Liver (tissue), 9 donors: ENCODE data around the gene DPY19L3. TPM values are rescaled to one million over a fixed set of nuclear protein-coding genes. Genes with fewer than 3 reads are reported as not detected.

ENCODE experiments used
- DNase-seq: peaks from one replicate; pipeline ENCODE4 v3.0.0-alpha.2; 2017; ENCODE audit warnings: low spot score
- H3K27ac ChIP-seq, 2 donors: one replicate each; pipeline ENCODE4 v1.7.0; 2013; ENCODE audit warnings: inconsistent platforms in 2 of 2, low read length in 2 of 2, control low read depth in 1 of 2, low read depth in 1 of 2, mild to moderate bottlenecking in 1 of 2
- H3K27me3 ChIP-seq, 4 donors: one replicate each; pipeline versions ENCODE4 v1.6.1 to v1.7.0; 2013; ENCODE audit warnings: low read length in 3 of 4, inconsistent platforms in 1 of 4, mild to moderate bottlenecking in 1 of 4, moderate library complexity in 1 of 4; ENCODE audit not compliant: control insufficient read depth in 4 of 4, insufficient read depth in 4 of 4
- H3K36me3 ChIP-seq, 4 donors: one replicate each; pipeline versions ENCODE4 v1.6.1 to v1.7.0; 2013; ENCODE audit warnings: low read length in 3 of 4, mild to moderate bottlenecking in 3 of 4, low read depth in 1 of 4, moderate library complexity in 1 of 4; ENCODE audit not compliant: control insufficient read depth in 4 of 4, insufficient read depth in 3 of 4
- H3K4me1 ChIP-seq, 4 donors: one replicate each; pipeline versions ENCODE4 v1.6.1 to v1.7.0; 2013; ENCODE audit warnings: low read length in 3 of 4, mild to moderate bottlenecking in 3 of 4, moderate library complexity in 1 of 4; ENCODE audit not compliant: control insufficient read depth in 4 of 4, insufficient read depth in 4 of 4
- H3K4me3 ChIP-seq, 3 donors: one replicate each; pipeline versions ENCODE4 v1.6.1 to v1.7.0; 2013; ENCODE audit warnings: low read length in 3 of 3, control low read depth in 1 of 3, low read depth in 1 of 3, mild to moderate bottlenecking in 1 of 3
- H3K9ac ChIP-seq, 2 donors: one replicate each; pipeline ENCODE4 v1.7.0; 2013; ENCODE audit warnings: low read length in 2 of 2, mild to moderate bottlenecking in 2 of 2, moderate library complexity in 2 of 2, control low read depth in 1 of 2, low read depth in 1 of 2
- H3K9me3 ChIP-seq, 4 donors: one replicate each; pipeline versions ENCODE4 v1.6.1 to v1.7.0; 2013; ENCODE audit warnings: low read length in 3 of 4; ENCODE audit not compliant: control insufficient read depth in 4 of 4
- ATF3 ChIP-seq: IDR thresholded peaks from 2 replicates; pipeline ENCODE4 v1.6.1; 2016; ENCODE audit warnings: antibody characterized with exemption
- CTCF ChIP-seq: fragments of 150-350 bp; IDR thresholded peaks from 2 replicates; pipeline ENCODE4 v1.5.1; 2017; ENCODE audit warnings: improper control_type of control experiment, low read depth, low read length; ENCODE audit not compliant: missing input control
- EGR1 ChIP-seq, 2 donors: IDR thresholded peaks; 2 replicates each; pipeline ENCODE4 v1.6.1; 2016 to 2018; ENCODE audit warnings: antibody characterized with exemption in 2 of 2, low read depth in 2 of 2
- FOXA1 ChIP-seq: IDR thresholded peaks from 2 replicates; pipeline ENCODE4 v1.6.1; 2016; ENCODE audit warnings: antibody characterized with exemption
- FOXA2 ChIP-seq: IDR thresholded peaks from 2 replicates; pipeline ENCODE4 v1.6.1; 2016; ENCODE audit warnings: antibody characterized with exemption
- GABPA ChIP-seq, 2 donors: IDR thresholded peaks in 1 of 2; conservative IDR thresholded peaks in 1 of 2; 2 replicates each; pipeline ENCODE4 v1.6.1; 2016; ENCODE audit warnings: antibody characterized with exemption in 2 of 2, mild to moderate bottlenecking in 1 of 2, moderate library complexity in 1 of 2
- HNF4A ChIP-seq, 2 donors: conservative IDR thresholded peaks; 2 replicates each; pipeline ENCODE4 v1.6.1; 2016; ENCODE audit warnings: antibody characterized with exemption in 2 of 2, mild to moderate bottlenecking in 2 of 2
- HNF4G ChIP-seq: IDR thresholded peaks from 2 replicates; pipeline ENCODE4 v1.6.1; 2016; ENCODE audit warnings: antibody characterized with exemption
- JUND ChIP-seq, 2 donors: IDR thresholded peaks; 2 replicates each; pipeline ENCODE4 v1.6.1; 2016; ENCODE audit warnings: antibody characterized with exemption in 2 of 2
- NR2F2 ChIP-seq: IDR thresholded peaks from 2 replicates; pipeline ENCODE4 v1.6.1; 2016; ENCODE audit warnings: antibody characterized with exemption
- RAD21 ChIP-seq, 2 donors: IDR thresholded peaks; 2 replicates each; pipeline ENCODE4 v1.6.1; 2016; ENCODE audit warnings: antibody characterized with exemption in 2 of 2, mild to moderate bottlenecking in 2 of 2
- REST ChIP-seq: IDR thresholded peaks from 2 replicates; pipeline ENCODE4 v1.6.1; 2016; ENCODE audit warnings: antibody characterized with exemption, mild to moderate bottlenecking
- RXRA ChIP-seq, 2 donors: IDR thresholded peaks; 2 replicates each; pipeline ENCODE4 v1.6.1; 2017 to 2018; ENCODE audit warnings: antibody characterized with exemption in 2 of 2, mild to moderate bottlenecking in 1 of 2
- SP1 ChIP-seq: IDR thresholded peaks from 2 replicates; pipeline ENCODE4 v1.6.1; 2018; ENCODE audit warnings: antibody characterized with exemption, mild to moderate bottlenecking
- TAF1 ChIP-seq: conservative IDR thresholded peaks from 2 replicates; pipeline ENCODE4 v1.6.1; 2016; ENCODE audit warnings: antibody characterized with exemption, mild to moderate bottlenecking
- YY1 ChIP-seq: IDR thresholded peaks from 2 replicates; pipeline ENCODE4 v1.6.1; 2016; ENCODE audit warnings: antibody characterized with exemption, mild to moderate bottlenecking
- WGBS: extraction: QIAGEN DNeasy Blood & Tissue Kit; methylation state at CpG from one replicate; pipeline ENCODE4 v1.1.7; 2013; 5-methylcytosine and 5-hydroxymethylcytosine counted together
- polyA plus RNA-seq, 2 donors: library from polyadenylated mRNA; stranded (reverse) in 1 of 2; unstranded in 1 of 2; fragments of 200-250 nt in 1 of 2; fragments of >200 nt in 1 of 2; fragmentation: Nextera tagmentation in 1 of 2; extraction: Ambion mirVana in 1 of 2; gene quantifications; one replicate each; pipeline versions ENCODE4 v1.2.1 to v1.2.3, GENCODE V29; 2013 to 2015
- total RNA-seq, 2 donors: library from RNA; depleted of rRNA; stranded (reverse); fragments of >200 nt; gene quantifications; one replicate each; pipeline ENCODE4 v1.2.3, GENCODE V29; 2014
- donor health status: healthy.
- donor health status: healthy.
- donor health status: healthy.
- donor health status: healthy.
- donor health status: healthy.

Gene DPY19L3
- total and polyA plus RNA-seq, 4 donors: 2.7 to 13.0 (median 7.4) TPM

GRCh38 chr19:32459204-32459865 lies 53.8 kb downstream of the DPY19L3 start:
- Histone ChIP-seq H3K4me1 (peaks cover 0 to 3% (median under 1%) of the 10 kb centered on the region in 4 donors), H3K27ac (no peak overlapping the region), H3K9ac (no peak overlapping the region), H3K9me3 (no peaks in the 10 kb centered on the region), H3K27me3 (no peaks in the 10 kb centered on the region), H3K36me3 (peaks cover 0 to 8% (median 4%) of the 10 kb centered on the region in 4 donors), H3K4me3 (no peak overlapping the region)
- WGBS: 75% methylated on average over 3 of the region's 3 CpGs
- DNase-seq: no peak
- TF ChIP-seq FOXA2: no peak
- TF ChIP-seq RAD21 (IDR thresholded peaks at IDR 0.05): no peak
- TF ChIP-seq RXRA (IDR thresholded peaks at IDR 0.05): no peak
- no peak for TF ChIP-seq FOXA1
- no peak for TF ChIP-seq NR2F2

GRCh38 chr19:32460476-32460875 lies 54.9 kb downstream of the DPY19L3 start:
- DNase-seq: no peak
- WGBS: 94% methylated on average over 3 of the region's 3 CpGs
- H3K9me3 ChIP-seq: no peaks in the 10 kb centered on the region
- no peaks in the 10 kb centered on the region for H3K27me3 ChIP-seq
- no peak overlapping the region for H3K4me3 ChIP-seq
- peaks cover 0 to 8% (median 4%) of the 10 kb centered on the region in 4 donors for H3K36me3 ChIP-seq
- H3K4me1 ChIP-seq: peaks cover 0 to 3% (median under 1%) of the 10 kb centered on the region in 4 donors
- H3K27ac ChIP-seq: no peak overlapping the region
- H3K9ac ChIP-seq: no peak overlapping the region
- TF ChIP-seq EGR1 (IDR thresholded peaks at IDR 0.05; ENCODE audit: low read depth in 2 of 2) (no peak), HNF4A (conservative IDR thresholded peaks at IDR 0.05) (no peak), RXRA (IDR thresholded peaks at IDR 0.05) (no peak), REST (no peak), RAD21 (IDR thresholded peaks at IDR 0.05) (no peak), JUND (IDR thresholded peaks at IDR 0.05) (no peak), HNF4G (no peak), TAF1 (no peak), NR2F2 (no peak), FOXA2 (no peak), CTCF (no peak), FOXA1 (no peak), SP1 (no peak), GABPA (IDR thresholded peaks at IDR 0.05 in 1 of 2, conservative IDR thresholded peaks at IDR 0.05 in 1 of 2) (no peak), YY1 (no peak), ATF3 (no peak)
